Activated naive CD4-positive, alpha-beta T cell (primary cell): ENCODE data around the gene REN.

Experiments used
- DNase-seq, 4 experiments: peaks; one replicate each; lab custom pipeline; 2025; lab: John Stamatoyannopoulos, UW

Gene REN

GRCh38 chr1:204131978-204132377 lies 34.2 kb downstream of the REN start:
- DNase-seq = no peak

- no peak for DNase-seq
Measured at GRCh38 chr1:204130981-204131892, 34.9 kb downstream of the REN start.

GRCh38 chr1:204130178-204130577 lies 36.0 kb downstream of the REN start:
- no peak for DNase-seq

- peak in 3 of 4 experiments; percentile 6 to 34 (median 17) for DNase-seq
Measured at GRCh38 chr1:204128964-204129896, 36.9 kb downstream of the REN start.

GRCh38 chr1:204128464-204128963 lies 37.6 kb downstream of the REN start:
- DNase-seq = no peak

GRCh38 chr1:204127597-204128242 lies 38.4 kb downstream of the REN start:
- no peak for DNase-seq

GRCh38 chr1:204126956-204127355 lies 39.2 kb downstream of the REN start:
- DNase-seq = no peak

- DNase-seq = no peak
Measured at GRCh38 chr1:204126386-204126785, 39.8 kb downstream of the REN start.

- DNase-seq = no peak
Measured at GRCh38 chr1:204125759-204126351, 40.3 kb downstream of the REN start.

- no peak for DNase-seq
Measured at GRCh38 chr1:204124639-204125038, 41.5 kb downstream of the REN start.

GRCh38 chr1:204123376-204123775 lies 42.8 kb downstream of the REN start:
- DNase-seq = no peak

- DNase-seq = no peak
Measured at GRCh38 chr1:204121840-204122555, 44.1 kb downstream of the REN start.

- no peak for DNase-seq
Measured at GRCh38 chr1:204116539-204116938, 49.6 kb downstream of the REN start.

- DNase-seq = no peak
Measured at GRCh38 chr1:204115116-204115515, 51.0 kb downstream of the REN start.

GRCh38 chr1:204114606-204115005 lies 51.5 kb downstream of the REN start:
- DNase-seq = no peak

GRCh38 chr1:204113896-204114295 lies 52.2 kb downstream of the REN start:
- DNase-seq = no peak

- DNase-seq = no peak
Measured at GRCh38 chr1:204112876-204113730, 53.0 kb downstream of the REN start.

GRCh38 chr1:204110894-204111633 lies 55.1 kb downstream of the REN start:
- no peak for DNase-seq
